Breast epithelium (tissue), 4 donors: ENCODE results near the gene GPR32. TPM values are rescaled to one million over a fixed set of nuclear protein-coding genes. Genes with fewer than 3 reads are reported as not detected.
"Not testable (repeated sequence)": the region's sequence is repeated elsewhere in the genome, so short reads cannot be mapped to it uniquely, and the experiment has no call there.

ENCODE experiments used
- DNase-seq, 2 donors: peaks; one replicate each; pipeline ENCODE4 v3.0.0-alpha.2; 2019; ENCODE audit warnings: low spot score in 2 of 2
- H3K27ac ChIP-seq, 2 donors: fragments of 200-600 bp; sonication (generic) in 1 of 2; one replicate each; pipeline ENCODE4 v1.5.1; 2016 to 2019; ENCODE audit warnings: mild to moderate bottlenecking in 1 of 2
- H3K27me3 ChIP-seq, 2 donors: fragments of 200-600 bp; sonication (generic) in 1 of 2; one replicate each; pipeline versions ENCODE4 v1.5.1 to v1.6.0; 2017 to 2019; ENCODE audit warnings: control low read depth in 1 of 2, mild to moderate bottlenecking in 1 of 2
- H3K36me3 ChIP-seq: fragments of 200-600 bp; one replicate; pipeline ENCODE4 v1.5.1; 2019
- H3K4me1 ChIP-seq, 2 donors: fragments of 200-600 bp; sonication (generic); one replicate each; pipeline ENCODE4 v1.5.1; 2016 to 2019; ENCODE audit warnings: control low read depth in 1 of 2
- H3K4me3 ChIP-seq, 3 donors: fragments of 200-600 bp; sonication (generic); 1 replicate in 2 of 3; 2 replicates in 1 of 3; pipeline ENCODE4 v1.5.1; 2016 to 2019; ENCODE audit warnings: mild to moderate bottlenecking in 3 of 3, moderate library complexity in 2 of 3
- H3K9me3 ChIP-seq, 2 donors: fragments of 200-600 bp; sonication (generic) in 1 of 2; one replicate each; pipeline ENCODE4 v1.5.1; 2016 to 2019; ENCODE audit warnings: control low read depth in 1 of 2
- CTCF ChIP-seq, 3 donors: fragments of 450-650 bp; IDR thresholded peaks; one replicate each; pipeline ENCODE4 v1.5.1; 2016 to 2017; ENCODE audit warnings: antibody characterized with exemption in 3 of 3, mild to moderate bottlenecking in 3 of 3, moderate library complexity in 3 of 3
- POLR2A ChIP-seq: fragments of 450-650 bp; IDR thresholded peaks from one replicate; pipeline ENCODE4 v1.6.1; 2016; ENCODE audit warnings: antibody characterized with exemption, mild to moderate bottlenecking, moderate library complexity
- POLR2AphosphoS5 ChIP-seq, 3 donors: sonication (generic); formaldehyde crosslinking; IDR thresholded peaks; one replicate each; pipeline ENCODE4 v1.6.1; 2017; ENCODE audit warnings: antibody characterized with exemption in 3 of 3
- intact Hi-C: fragments of 100-400 bp; cut with DNase I; formaldehyde crosslinking; loops from one replicate; pipeline ENCODE4 v1.15.1; 2023; ENCODE audit warnings: low total_unique reads
- total RNA-seq, 3 donors: library from RNA; depleted of rRNA; stranded (reverse); fragments of >200 nt; gene quantifications; one replicate each; pipeline ENCODE4 v1.1.0, GENCODE V29; 2016

GPR32 gene
- total RNA-seq, 3 donors from 2014 or later = not detected

- intact Hi-C loops = no loop called here
- TF ChIP-seq POLR2A = no peak
- TF ChIP-seq POLR2AphosphoS5 (IDR thresholded peaks at IDR 0.05) = no peak
- TF ChIP-seq CTCF (IDR thresholded peaks at IDR 0.05) = no peak
- H3K27me3 ChIP-seq = peaks cover 0 to 13% of the 10 kb centered on the region in 2 donors
These were observed 5.9 kb upstream of the GPR32 start for GRCh38 chr19:50764409-50764808.

GRCh38 chr19:50766746-50767145, 3.5 kb upstream of the GPR32 start:
- H3K9me3 ChIP-seq, H3K27ac ChIP-seq, H3K36me3 ChIP-seq, intact Hi-C loops, H3K4me3 ChIP-seq, H3K4me1 ChIP-seq, DNase-seq: not testable (repeated sequence)
- H3K27me3 ChIP-seq = peaks cover 0 to 21% of the 10 kb centered on the region in 2 donors

More at GRCh38 chr19:50764409-50764808, 5.9 kb upstream of the GPR32 start:
- no peak for DNase-seq
- Histone ChIP-seq H3K4me3 (no peak overlapping the region), H3K4me1 (no peaks in the 10 kb centered on the region), H3K36me3 (no peaks in the 10 kb centered on the region), H3K27ac (no peak overlapping the region), H3K9me3 (no peaks in the 10 kb centered on the region)

- H3K4me1 ChIP-seq, H3K36me3 ChIP-seq, H3K27ac ChIP-seq, intact Hi-C loops, H3K4me3 ChIP-seq, DNase-seq, H3K9me3 ChIP-seq: not testable (repeated sequence)
- H3K27me3 ChIP-seq = peaks cover 0 to 21% of the 10 kb centered on the region in 2 donors
These were observed 3.0 kb upstream of the GPR32 start for GRCh38 chr19:50767263-50767662.

GRCh38 chr19:50768277-50768676, 2.0 kb upstream of the GPR32 start:
- no peak for DNase-seq

GRCh38 chr19:50770888-50771287, 624 bp downstream of the GPR32 start:
- TF ChIP-seq POLR2AphosphoS5 (IDR thresholded peaks at IDR 0.05) (no peak), CTCF (IDR thresholded peaks at IDR 0.05) (no peak), POLR2A (no peak)
- H3K36me3 ChIP-seq = no peaks in the 10 kb centered on the region
- H3K4me3 ChIP-seq = no peak overlapping the region
- no peaks in the 10 kb centered on the region for H3K9me3 ChIP-seq
- H3K27me3 ChIP-seq = peaks cover 0 to 26% of the 10 kb centered on the region in 2 donors
- no peak overlapping the region for H3K27ac ChIP-seq
- H3K4me1 ChIP-seq = no peaks in the 10 kb centered on the region
- no peak for DNase-seq
- intact Hi-C loops = no loop called here

More at GRCh38 chr19:50768277-50768676, 2.0 kb upstream of the GPR32 start:
- Histone ChIP-seq H3K27ac (no peak overlapping the region), H3K4me3 (no peak overlapping the region), H3K27me3 (peaks cover 0 to 25% of the 10 kb centered on the region in 2 donors), H3K4me1 (no peaks in the 10 kb centered on the region), H3K36me3 (no peaks in the 10 kb centered on the region), H3K9me3 (no peaks in the 10 kb centered on the region)
- TF ChIP-seq POLR2AphosphoS5 (IDR thresholded peaks at IDR 0.05) (no peak), CTCF (IDR thresholded peaks at IDR 0.05) (no peak), POLR2A (no peak)
- intact Hi-C loops = no loop called here

- H3K4me3 ChIP-seq = no peak overlapping the region
- H3K36me3 ChIP-seq = no peaks in the 10 kb centered on the region
- no peak overlapping the region for H3K27ac ChIP-seq
- TF ChIP-seq POLR2A (no peak), POLR2AphosphoS5 (IDR thresholded peaks at IDR 0.05) (no peak), CTCF (IDR thresholded peaks at IDR 0.05) (no peak)
- intact Hi-C loops = no loop called here
- H3K9me3 ChIP-seq = peaks cover 6 to 7% of the 10 kb centered on the region in 2 donors
- no peaks in the 10 kb centered on the region for H3K4me1 ChIP-seq
- H3K27me3 ChIP-seq = peaks cover 0 to 30% of the 10 kb centered on the region in 2 donors
- DNase-seq = no peak
These were observed 2.2 kb downstream of the GPR32 start for GRCh38 chr19:50772476-50772875.

- intact Hi-C loops, H3K4me3 ChIP-seq, H3K36me3 ChIP-seq, H3K9me3 ChIP-seq, H3K4me1 ChIP-seq, H3K27ac ChIP-seq, DNase-seq: not testable (repeated sequence)
- H3K27me3 ChIP-seq = peaks cover 0 to 34% of the 10 kb centered on the region in 2 donors
These were observed 2.6 kb downstream of the GPR32 start for GRCh38 chr19:50772912-50773311.

- intact Hi-C loops, H3K36me3 ChIP-seq, H3K4me3 ChIP-seq, DNase-seq, H3K9me3 ChIP-seq, H3K27ac ChIP-seq, H3K4me1 ChIP-seq: not testable (repeated sequence)
- H3K27me3 ChIP-seq = peaks cover 0 to 39% of the 10 kb centered on the region in 2 donors
These were observed 3.2 kb downstream of the GPR32 start for GRCh38 chr19:50773454-50773853.
